GM12878 (cell line): Measurements from ENCODE around the gene SDHAF2. TPM values are rescaled to one million over a fixed set of nuclear protein-coding genes. Genes with fewer than 3 reads are reported as not detected.

Experiments
- CREB1 ChIP-seq: IDR thresholded peaks from 2 replicates; pipeline ENCODE4 v1.6.1; 2012; ENCODE audit warnings: low read depth, mild to moderate bottlenecking, inconsistent platforms
- EGR1 ChIP-seq, 2 experiments: IDR thresholded peaks; 1 replicate in 1 of 2; 2 replicates in 1 of 2; pipeline ENCODE4 v1.6.1; 2011 to 2012; ENCODE audit warnings: low read depth in 2 of 2, low read length in 2 of 2, borderline replicate concordance in 1 of 2, mild to moderate bottlenecking in 1 of 2, moderate library complexity in 1 of 2
- ETV6 ChIP-seq, 2 experiments: fragments of 450-650 bp in 1 of 2; IDR thresholded peaks in 1 of 2; conservative IDR thresholded peaks in 1 of 2; 2 replicates each; pipeline ENCODE4 v1.6.1; 2014; ENCODE audit warnings: antibody characterized with exemption in 1 of 2, borderline replicate concordance in 1 of 2, low read depth in 1 of 2, mild to moderate bottlenecking in 1 of 2, moderate library complexity in 1 of 2
- HDAC2 ChIP-seq: fragments of 200-600 bp; sonication (generic); IDR thresholded peaks from 2 replicates; pipeline ENCODE4 v1.6.1; 2017
- MYC ChIP-seq: IDR thresholded peaks from 2 replicates; pipeline ENCODE4 v1.6.1; 2011; ENCODE audit warnings: mild to moderate bottlenecking, low read length, moderate library complexity, inconsistent platforms; ENCODE audit not compliant: insufficient read depth, insufficient replicate concordance, insufficient read length, severe bottlenecking
- NKRF ChIP-seq: fragments of 450-650 bp; conservative IDR thresholded peaks from 2 replicates; pipeline ENCODE4 v1.6.1; 2017; ENCODE audit warnings: mild to moderate bottlenecking, moderate library complexity
- PAX8 ChIP-seq: fragments of 450-650 bp; IDR thresholded peaks from 2 replicates; pipeline ENCODE4 v1.6.1; 2017; ENCODE audit warnings: mild to moderate bottlenecking, moderate library complexity
- PML ChIP-seq: IDR thresholded peaks from 2 replicates; pipeline ENCODE4 v1.6.1; 2012; ENCODE audit warnings: low read length, inconsistent platforms
- POLR2AphosphoS2 ChIP-seq: IDR thresholded peaks from 2 replicates; pipeline ENCODE4 v1.6.1; 2011; ENCODE audit warnings: low read depth, mild to moderate bottlenecking, low read length, improper control_type of control experiment, moderate library complexity
- SIN3A ChIP-seq: IDR thresholded peaks from 2 replicates; pipeline ENCODE4 v1.6.1; 2012; ENCODE audit warnings: low read depth, low read length, improper control_type of control experiment
- SKIL ChIP-seq: fragments of 450-650 bp; IDR thresholded peaks from 2 replicates; pipeline ENCODE4 v1.6.1; 2017; ENCODE audit warnings: mild to moderate bottlenecking, low read depth, inconsistent platforms; ENCODE audit not compliant: poor library complexity, severe bottlenecking
- SRF ChIP-seq, 2 experiments: IDR thresholded peaks; 2 replicates each; pipeline ENCODE4 v1.6.1; 2011; ENCODE audit warnings: low read depth in 2 of 2, low read length in 2 of 2, mild to moderate bottlenecking in 1 of 2, moderate library complexity in 1 of 2
- TCF3 ChIP-seq: IDR thresholded peaks from 2 replicates; pipeline ENCODE4 v1.6.1; 2012; ENCODE audit warnings: low read depth, mild to moderate bottlenecking, low read length, borderline replicate concordance; ENCODE audit not compliant: insufficient read depth
- ZBTB11 ChIP-seq: fragments of 450-650 bp; formaldehyde crosslinking; IDR thresholded peaks from 2 replicates; pipeline ENCODE4 v1.5.0; 2022; ENCODE audit warnings: mild to moderate bottlenecking, missing genetic modification characterization
- ZNF24 ChIP-seq: fragments of 450-650 bp; IDR thresholded peaks from 2 replicates; pipeline ENCODE4 v1.6.1; 2017; ENCODE audit warnings: antibody characterized with exemption, mild to moderate bottlenecking
- ZNF687 ChIP-seq: fragments of 450-650 bp; IDR thresholded peaks from 2 replicates; pipeline ENCODE4 v1.6.1; 2017; ENCODE audit warnings: mild to moderate bottlenecking, moderate library complexity
- polyA plus RNA-seq, 11 experiments: library from polyadenylated mRNA; depleted of rRNA in 4 of 11; unstranded in 6 of 11; stranded (reverse) in 5 of 11; fragments of >200 nt; fragmentation: Nextera tagmentation in 4 of 11; fragmentation: Illumina TruSeq in 1 of 11; extraction: Ambion mirVana in 4 of 11; extraction: Trizol in 1 of 11; gene quantifications; 1 replicate in 1 of 11; 2 replicates in 10 of 11; pipeline versions ENCODE4 v1.2.1 to v1.2.3, GENCODE V29; 2011 to 2016; ENCODE audit warnings: inconsistent platforms in 2 of 11, missing spikeins in 2 of 11, low read depth in 1 of 11
- total RNA-seq, 4 experiments: library from RNA; depleted of rRNA in 3 of 4; stranded (reverse); fragments of >200 nt in 3 of 4; fragmentation: Illumina TruSeq in 1 of 4; extraction: Trizol in 1 of 4; gene quantifications; 2 replicates each; pipeline versions ENCODE4 v1.2.1 to v1.2.3, GENCODE V29; 2013 to 2021

SDHAF2 gene
- total and polyA plus RNA-seq, 10 of the 15 experiments (the other 5 are each of a cell fraction or from before 2014, with no cell fraction given): 30.6 to 160 (median 78.3) TPM

GRCh38 chr11:61429691-61430582 lies at the start of gene SDHAF2, which contains the start of gene CPSF7 (continued):
- TF ChIP-seq ZNF687 (peak; percentile 39; the same call in 1 of the 2 replicates), EGR1 (IDR thresholded peaks at IDR 0.05; ENCODE audit: borderline replicate concordance in 1 of 2, low read depth in 2 of 2, low read length in 2 of 2) (peak; percentile 44 to 90), MYC (no peak), ETV6 (conservative IDR thresholded peaks at IDR 0.05 in 1 of 2, IDR thresholded peaks at IDR 0.05 in 1 of 2; ENCODE audit: borderline replicate concordance in 1 of 2, low read depth in 1 of 2) (peak; percentile 15 to 97; a peak in 2 of 4 replicates), POLR2AphosphoS2 (peak; percentile 91), ZNF24 (no peak), HDAC2 (no peak), NKRF (peak; percentile 49), PML (peak; percentile 57; the same call in 1 of the 2 replicates), CREB1 (peak; percentile 92), SKIL (peak; percentile 24), TCF3 (peak; percentile 57; the same call in 1 of the 2 replicates), PAX8 (no peak), ZBTB11 (CRISPR knock-in tag) (peak; percentile 24; the same call in 1 of the 2 replicates), SIN3A (peak; percentile 64; the same call in 1 of the 2 replicates), SRF (IDR thresholded peaks at IDR 0.05; ENCODE audit: low read depth in 2 of 2, low read length in 2 of 2) (no peak)
